Activated naive CD8-positive, alpha-beta T cell treated with anti-CD3 and anti-CD28 coated beads, Interleukin-2, amount 10 ng/mL, durations not matched to agents 7 days and 5 days (primary cell): ENCODE measurements around the gene CAPN12. TPM values are rescaled to one million over a fixed set of nuclear protein-coding genes. Genes with fewer than 3 reads are reported as not detected.

Source experiments
- ATAC-seq: fragments of 150-1000 bp; cut with Tn5 transposase; one replicate; pipeline ENCODE4 v1.10.0; 2021; ENCODE audit warnings: low read depth, moderate library complexity
- POLR2A ChIA-PET: fragments of 350-600 bp; sonication (Branson Sonifier 250); formaldehyde crosslinking; loops from one replicate; lab custom pipeline; 2021; ENCODE audit warnings: antibody characterized with exemption; lab: Charles Lee
- DNase-seq: peaks from one replicate; pipeline ENCODE4 v3.0.0; 2021
- H3K27ac Mint-ChIP-seq: one replicate; pipeline ENCODE4 v1.8.0; 2022; ENCODE audit warnings: mild to moderate bottlenecking, mixed read lengths
- H3K27me3 Mint-ChIP-seq: one replicate; pipeline ENCODE4 v1.8.0; 2022; ENCODE audit warnings: mild to moderate bottlenecking, moderate library complexity, mixed read lengths
- H3K36me3 Mint-ChIP-seq: one replicate; pipeline ENCODE4 v1.8.0; 2021; ENCODE audit warnings: mild to moderate bottlenecking, mixed read lengths
- H3K4me1 Mint-ChIP-seq: one replicate; pipeline ENCODE4 v1.8.0; 2021; ENCODE audit warnings: mixed read lengths
- H3K4me3 Mint-ChIP-seq: one replicate; pipeline ENCODE4 v1.8.0; 2022; ENCODE audit warnings: mild to moderate bottlenecking, moderate library complexity, mixed read lengths
- H3K9me3 Mint-ChIP-seq: one replicate; pipeline ENCODE4 v1.8.0; 2021; ENCODE audit warnings: mixed read lengths
- total RNA-seq, 2 experiments: library from RNA; stranded (reverse); gene quantifications; one replicate each; pipeline ENCODE4 v1.2.3, GENCODE V29; 2021

CAPN12 gene
- total RNA-seq, 2 experiments from 2014 or later = 22.7 to 26.4 TPM

GRCh38 chr19:38703509-38703908, 40.8 kb downstream of the CAPN12 start:
- Mint-ChIP-seq H3K9me3 (no peaks in the 10 kb centered on the region), H3K27me3 (no peaks in the 10 kb centered on the region), H3K4me3 (no peak overlapping the region), H3K36me3 (peaks cover 4% of the 10 kb centered on the region), H3K4me1 (peaks cover 2% of the 10 kb centered on the region), H3K27ac (no peak overlapping the region)
- DNase-seq (no peak), ATAC-seq (no peak)
- POLR2A ChIA-PET = interaction anchor here (1.4 kb wide), 1 partner anchor 10 kb away, joined by 4 read pairs; no protein-coding TSS in a partner anchor

GRCh38 chr19:38702278-38702677, 42.0 kb downstream of the CAPN12 start:
- Mint-ChIP-seq H3K4me3 (no peak overlapping the region), H3K27ac (no peak overlapping the region), H3K27me3 (no peaks in the 10 kb centered on the region), H3K36me3 (peaks cover 6% of the 10 kb centered on the region), H3K4me1 (peaks cover 6% of the 10 kb centered on the region), H3K9me3 (no peaks in the 10 kb centered on the region)
- DNase-seq (no peak), ATAC-seq (no peak)
- POLR2A ChIA-PET = no interaction called here

GRCh38 chr19:38701455-38702063, 42.7 kb downstream of the CAPN12 start:
- Mint-ChIP-seq H3K4me3 (no peak overlapping the region), H3K27me3 (no peaks in the 10 kb centered on the region), H3K27ac (no peak overlapping the region), H3K4me1 (peaks cover 9% of the 10 kb centered on the region), H3K36me3 (peaks cover 6% of the 10 kb centered on the region), H3K9me3 (no peaks in the 10 kb centered on the region)
- ATAC-seq (no peak), DNase-seq (no peak)
- POLR2A ChIA-PET = no interaction called here

DNA sequence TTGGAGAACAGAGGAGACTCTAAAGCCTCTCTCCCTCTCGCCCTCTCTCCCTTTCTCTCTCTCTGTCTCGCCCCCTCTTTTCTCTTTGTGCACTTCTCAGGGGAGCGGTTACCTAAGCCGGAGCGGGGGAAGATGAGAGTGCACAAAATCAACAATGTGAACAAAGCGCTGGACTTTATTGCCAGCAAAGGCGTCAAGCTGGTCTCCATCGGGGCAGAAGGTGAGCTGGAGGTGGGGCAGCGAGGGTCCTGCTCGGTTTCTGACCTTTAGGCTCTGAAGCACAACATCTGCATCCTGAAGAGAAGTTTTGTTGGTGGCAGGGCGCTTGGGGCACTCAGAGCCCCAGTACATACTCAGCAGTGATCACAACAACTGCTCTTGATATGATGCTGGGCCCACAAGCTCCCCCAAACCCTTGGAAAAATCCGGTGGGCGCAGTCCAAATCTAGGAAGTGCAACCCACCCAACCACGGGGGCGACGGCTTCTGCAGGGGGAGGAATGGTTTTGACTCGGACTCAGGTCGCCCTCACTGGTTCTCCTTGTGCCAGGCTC, 43.3 kb downstream of the CAPN12 start:
- DNase-seq (no peak), ATAC-seq (no peak)
- POLR2A ChIA-PET = no interaction called here
- Mint-ChIP-seq H3K27me3 (no peaks in the 10 kb centered on the region), H3K9me3 (no peaks in the 10 kb centered on the region), H3K4me3 (no peak overlapping the region), H3K36me3 (peaks cover 5% of the 10 kb centered on the region), H3K4me1 (peaks cover 11% of the 10 kb centered on the region), H3K27ac (no peak overlapping the region)

GRCh38 chr19:38700350-38700901, 43.8 kb downstream of the CAPN12 start:
- no peaks in the 10 kb centered on the region for H3K27me3 Mint-ChIP-seq
- H3K4me1 Mint-ChIP-seq = peaks cover 14% of the 10 kb centered on the region
- H3K36me3 Mint-ChIP-seq = peaks cover 6% of the 10 kb centered on the region
- H3K27ac Mint-ChIP-seq = no peak overlapping the region
- DNase-seq (no peak), ATAC-seq (no peak)
- no peak overlapping the region for H3K4me3 Mint-ChIP-seq
- no peaks in the 10 kb centered on the region for H3K9me3 Mint-ChIP-seq
- POLR2A ChIA-PET = interaction anchor here (0.7 kb wide), 1 partner anchor 301 kb away, joined by 3 read pairs; no protein-coding TSS in a partner anchor

DNA sequence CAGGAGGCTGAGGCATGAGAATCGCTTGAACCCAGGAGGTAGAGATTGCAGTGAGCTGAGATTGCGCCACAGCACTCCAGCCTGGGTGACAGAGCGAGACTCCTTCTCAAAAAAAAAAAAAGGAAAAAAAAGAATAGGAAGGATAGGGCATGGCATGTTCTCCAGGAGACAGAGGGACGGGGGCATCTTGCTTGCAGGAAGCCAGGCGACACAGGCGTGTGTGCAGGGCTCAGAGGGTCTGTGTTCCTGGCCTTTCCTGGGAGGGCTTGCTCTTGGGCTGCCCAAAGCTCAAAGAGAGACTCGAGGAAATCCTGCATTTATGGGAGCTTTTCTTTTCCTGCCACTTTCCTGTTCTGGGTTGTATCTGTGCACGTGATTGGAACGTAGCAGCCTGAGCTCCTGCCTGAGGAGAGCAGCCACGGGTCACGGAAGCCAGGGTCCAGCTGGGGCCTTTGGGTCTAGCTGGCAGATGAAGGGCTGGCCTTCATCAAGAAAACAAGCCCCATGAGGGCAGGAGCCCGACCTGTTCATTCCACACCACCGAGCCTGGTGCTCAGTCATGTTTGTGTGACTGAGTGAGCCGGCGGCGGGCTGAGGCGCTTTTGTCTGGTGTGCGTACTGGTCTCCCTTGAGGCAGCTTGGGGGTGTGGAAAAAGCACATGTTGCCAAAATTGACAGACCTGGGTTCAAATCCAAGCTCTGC, 44.5 kb downstream of the CAPN12 start:
- POLR2A ChIA-PET = interaction anchor here (0.7 kb wide), 1 partner anchor 301 kb away, joined by 3 read pairs; no protein-coding TSS in a partner anchor
- no peak overlapping the region for H3K4me3 Mint-ChIP-seq
- H3K27ac Mint-ChIP-seq = no peak overlapping the region
- no peak for ATAC-seq
- DNase-seq = no peak
- peaks cover 18% of the 10 kb centered on the region for H3K4me1 Mint-ChIP-seq
- no peaks in the 10 kb centered on the region for H3K27me3 Mint-ChIP-seq
- H3K9me3 Mint-ChIP-seq = no peaks in the 10 kb centered on the region
- peaks cover 7% of the 10 kb centered on the region for H3K36me3 Mint-ChIP-seq

GRCh38 chr19:38699027-38699346, 45.3 kb downstream of the CAPN12 start:
- Mint-ChIP-seq H3K9me3 (no peaks in the 10 kb centered on the region), H3K4me1 (peaks cover 24% of the 10 kb centered on the region), H3K4me3 (no peak overlapping the region), H3K36me3 (peaks cover 4% of the 10 kb centered on the region), H3K27ac (no peak overlapping the region), H3K27me3 (no peaks in the 10 kb centered on the region)
- POLR2A ChIA-PET = no interaction called here
- DNase-seq (no peak), ATAC-seq (no peak)

DNA sequence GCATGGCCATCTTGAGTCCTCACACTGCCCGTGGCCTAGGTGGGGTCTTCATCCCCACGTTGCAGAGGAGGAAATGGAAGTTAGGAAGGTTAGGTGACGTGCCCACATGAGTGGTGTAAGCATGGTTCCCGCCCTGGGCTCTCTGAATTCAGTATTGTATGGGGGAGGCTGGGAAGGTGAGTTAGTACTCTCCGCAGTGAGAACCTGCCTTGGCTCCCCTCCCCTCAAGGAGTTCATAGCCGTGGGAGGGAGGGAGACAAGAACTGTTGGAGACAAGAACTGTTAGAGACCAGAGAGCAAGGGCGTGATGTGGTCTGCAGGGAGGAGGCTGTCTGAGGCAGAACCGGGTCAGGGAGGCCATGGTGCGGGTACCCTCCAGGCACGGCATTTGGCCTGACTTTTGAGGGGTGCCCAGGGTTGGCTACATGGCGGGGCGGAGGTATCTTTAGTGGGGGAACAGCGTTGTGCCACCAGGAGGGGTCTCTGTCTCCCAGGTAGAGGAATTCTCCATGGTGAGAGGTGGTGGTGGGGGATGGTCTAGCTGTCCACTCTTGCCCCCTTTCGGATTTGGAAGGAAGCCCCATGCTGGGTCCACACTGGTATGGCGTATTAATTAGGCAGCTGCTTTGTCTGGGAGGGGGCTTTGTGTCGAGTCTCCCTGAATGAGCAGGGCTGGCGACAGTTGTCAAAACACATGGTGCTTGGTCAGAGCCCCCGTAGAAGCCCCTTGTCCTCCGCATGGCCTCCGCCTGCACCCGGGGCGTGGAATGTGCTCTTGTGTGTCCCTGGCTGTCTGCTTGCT, 45.8 kb downstream of the CAPN12 start:
- peaks cover 6% of the 10 kb centered on the region for H3K36me3 Mint-ChIP-seq
- H3K27ac Mint-ChIP-seq = no peak overlapping the region
- ATAC-seq = no peak
- POLR2A ChIA-PET = no interaction called here
- peaks cover 30% of the 10 kb centered on the region for H3K4me1 Mint-ChIP-seq
- DNase-seq = no peak
- no peaks in the 10 kb centered on the region for H3K9me3 Mint-ChIP-seq
- no peak overlapping the region for H3K4me3 Mint-ChIP-seq
- H3K27me3 Mint-ChIP-seq = no peaks in the 10 kb centered on the region

- Mint-ChIP-seq H3K4me3 (no peak overlapping the region), H3K27me3 (no peaks in the 10 kb centered on the region), H3K4me1 (peaks cover 38% of the 10 kb centered on the region), H3K27ac (no peak overlapping the region), H3K36me3 (peaks cover 6% of the 10 kb centered on the region), H3K9me3 (no peaks in the 10 kb centered on the region)
- DNase-seq (no peak), ATAC-seq (no peak)
- POLR2A ChIA-PET = no interaction called here
These were observed 46.6 kb downstream of the CAPN12 start for GRCh38 chr19:38697641-38698071.

GRCh38 chr19:38697197-38697596, 47.1 kb downstream of the CAPN12 start:
- peaks cover 42% of the 10 kb centered on the region for H3K4me1 Mint-ChIP-seq
- H3K9me3 Mint-ChIP-seq = no peaks in the 10 kb centered on the region
- H3K36me3 Mint-ChIP-seq = peaks cover 6% of the 10 kb centered on the region
- DNase-seq = no peak
- POLR2A ChIA-PET = no interaction called here
- ATAC-seq = no peak
- H3K4me3 Mint-ChIP-seq = no peak overlapping the region
- no peak overlapping the region for H3K27ac Mint-ChIP-seq
- H3K27me3 Mint-ChIP-seq = no peaks in the 10 kb centered on the region

DNA sequence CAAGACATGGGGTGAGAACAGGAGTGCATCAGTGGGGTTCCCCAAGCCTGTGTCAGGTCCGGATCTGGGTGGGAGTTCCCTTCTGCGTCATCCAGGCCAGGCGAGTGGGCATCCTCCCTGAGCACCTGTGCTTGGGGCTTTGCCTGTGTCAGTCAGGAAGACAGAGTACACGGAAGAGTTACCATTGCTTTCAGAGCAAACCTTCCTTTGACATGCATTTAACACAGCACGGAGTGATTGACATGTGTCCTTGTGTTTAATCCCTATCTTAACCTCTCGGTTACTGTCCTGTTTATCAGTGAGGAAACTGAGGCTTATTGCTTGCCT, 47.6 kb downstream of the CAPN12 start:
- H3K36me3 Mint-ChIP-seq = peaks cover 6% of the 10 kb centered on the region
- POLR2A ChIA-PET = no interaction called here
- H3K27ac Mint-ChIP-seq = no peak overlapping the region
- H3K4me1 Mint-ChIP-seq = peaks cover 47% of the 10 kb centered on the region
- no peaks in the 10 kb centered on the region for H3K9me3 Mint-ChIP-seq
- ATAC-seq (no peak), DNase-seq (no peak)
- H3K4me3 Mint-ChIP-seq = no peak overlapping the region
- H3K27me3 Mint-ChIP-seq = no peaks in the 10 kb centered on the region

DNA sequence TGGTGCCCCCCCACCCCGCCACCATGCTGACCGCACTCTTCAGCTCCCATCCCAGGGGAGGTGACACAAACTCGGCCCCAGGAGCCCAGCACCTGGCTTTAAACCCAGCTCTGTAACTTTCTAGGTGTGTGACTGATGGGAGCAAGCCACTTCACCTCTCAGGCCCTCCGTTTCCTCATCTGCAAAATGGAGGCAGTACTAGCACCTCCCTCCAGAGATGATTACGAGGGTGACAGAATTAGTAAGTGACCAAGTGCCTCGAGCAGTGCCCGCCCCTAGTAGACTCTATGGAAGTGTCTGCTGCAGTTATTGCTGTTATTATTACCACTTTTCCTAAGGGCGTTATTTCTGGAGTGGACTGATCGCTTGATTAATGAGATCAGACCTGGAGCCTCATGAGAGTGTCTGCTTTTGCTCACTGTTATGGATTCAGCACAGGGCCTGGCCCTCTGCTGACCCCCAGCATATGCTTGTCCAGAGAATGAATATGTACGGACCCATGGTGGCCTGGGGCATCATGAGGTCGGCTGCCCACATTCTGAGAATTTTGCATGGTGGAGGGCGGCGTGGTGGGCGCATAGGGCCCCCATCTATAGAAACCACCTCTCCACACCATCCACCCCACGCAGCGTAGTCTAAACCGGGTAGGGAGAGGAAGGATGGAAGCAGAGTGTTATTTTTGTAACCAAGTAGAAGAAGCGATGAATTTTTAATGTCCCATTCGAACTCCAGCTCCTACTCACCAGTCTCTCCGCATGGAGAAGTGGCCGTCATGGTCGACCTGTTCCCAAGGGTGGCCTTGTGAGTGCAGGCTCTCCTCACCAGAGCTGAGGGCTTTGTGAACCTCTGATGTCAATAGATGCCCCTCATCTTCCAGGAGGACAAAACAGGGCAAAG, 48.2 kb downstream of the CAPN12 start:
- H3K4me3 Mint-ChIP-seq = no peak overlapping the region
- H3K36me3 Mint-ChIP-seq = peaks cover 6% of the 10 kb centered on the region
- no peaks in the 10 kb centered on the region for H3K27me3 Mint-ChIP-seq
- no peak for ATAC-seq
- no peak overlapping the region for H3K27ac Mint-ChIP-seq
- POLR2A ChIA-PET = no interaction called here
- H3K4me1 Mint-ChIP-seq = peaks cover 47% of the 10 kb centered on the region
- no peaks in the 10 kb centered on the region for H3K9me3 Mint-ChIP-seq
- DNase-seq = no peak
